ENCODE measurements around the gene SLC9A9. TPM values are rescaled to one million over a fixed set of nuclear protein-coding genes. Genes with fewer than 3 reads are reported as not detected.

SLC9A9 gene
- total RNA-seq, 4 donors from 2014 or later: 10.1 to 27.2 (median 16.7) TPM

GRCh38 chr3:143661677-143662076 lies 186.6 kb downstream of the SLC9A9 start:
- Histone ChIP-seq H3K9me3 (peaks cover 0 to 3% (median 0%) of the 10 kb centered on the region in 3 donors), H3K4me3 (no peak overlapping the region), H3K4me1 (no peaks in the 10 kb centered on the region), H3K36me3 (no peaks in the 10 kb centered on the region), H3K27me3 (no peaks in the 10 kb centered on the region), H3K27ac (no peak overlapping the region)
- ATAC-seq: no peak
- TF ChIP-seq POLR2A (IDR thresholded peaks at IDR 0.05) (no peak), EP300 (IDR thresholded peaks at IDR 0.05) (no peak)
- 92 to 100% methylated on average over 2 to 3 of the region's 3 CpGs for WGBS, 2 donors (ENCODE audit: low coverage in 1 of 2)

DNA sequence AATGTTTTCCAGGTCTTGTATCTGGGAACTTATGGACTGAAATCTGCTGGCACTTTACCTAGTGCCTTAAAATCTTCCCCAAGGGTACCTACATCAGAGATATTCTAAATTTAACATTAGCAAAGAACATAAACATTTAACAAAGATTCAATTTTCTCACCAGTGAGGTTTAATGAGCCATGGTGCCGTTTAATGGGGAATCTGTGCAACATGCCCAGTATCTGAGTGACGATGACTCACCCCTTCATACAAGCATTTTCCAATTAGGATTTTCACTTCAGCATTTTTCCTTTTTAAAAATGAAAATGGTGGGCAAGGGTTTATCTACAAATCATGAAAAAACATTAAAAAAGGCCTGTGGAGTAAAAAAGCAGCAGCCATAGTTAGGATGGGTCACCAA lies 189.4 kb downstream of the SLC9A9 start:
- no peaks in the 10 kb centered on the region for H3K4me1 ChIP-seq
- no peaks in the 10 kb centered on the region for H3K27me3 ChIP-seq
- 70 to 86% methylated on average over 2 of the region's 2 CpGs for WGBS, 2 donors (ENCODE audit: low coverage in 1 of 2)
- H3K27ac ChIP-seq: no peak overlapping the region
- no peak for ATAC-seq
- H3K4me3 ChIP-seq: no peak overlapping the region
- H3K9me3 ChIP-seq: no peaks in the 10 kb centered on the region
- no peaks in the 10 kb centered on the region for H3K36me3 ChIP-seq
- TF ChIP-seq, protein P1, sequence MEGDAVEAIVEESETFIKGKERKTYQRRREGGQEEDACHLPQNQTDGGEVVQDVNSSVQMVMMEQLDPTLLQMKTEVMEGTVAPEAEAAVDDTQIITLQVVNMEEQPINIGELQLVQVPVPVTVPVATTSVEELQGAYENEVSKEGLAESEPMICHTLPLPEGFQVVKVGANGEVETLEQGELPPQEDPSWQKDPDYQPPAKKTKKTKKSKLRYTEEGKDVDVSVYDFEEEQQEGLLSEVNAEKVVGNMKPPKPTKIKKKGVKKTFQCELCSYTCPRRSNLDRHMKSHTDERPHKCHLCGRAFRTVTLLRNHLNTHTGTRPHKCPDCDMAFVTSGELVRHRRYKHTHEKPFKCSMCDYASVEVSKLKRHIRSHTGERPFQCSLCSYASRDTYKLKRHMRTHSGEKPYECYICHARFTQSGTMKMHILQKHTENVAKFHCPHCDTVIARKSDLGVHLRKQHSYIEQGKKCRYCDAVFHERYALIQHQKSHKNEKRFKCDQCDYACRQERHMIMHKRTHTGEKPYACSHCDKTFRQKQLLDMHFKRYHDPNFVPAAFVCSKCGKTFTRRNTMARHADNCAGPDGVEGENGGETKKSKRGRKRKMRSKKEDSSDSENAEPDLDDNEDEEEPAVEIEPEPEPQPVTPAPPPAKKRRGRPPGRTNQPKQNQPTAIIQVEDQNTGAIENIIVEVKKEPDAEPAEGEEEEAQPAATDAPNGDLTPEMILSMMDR (IDR thresholded peaks at IDR 0.05): no peak
- no peak for TF ChIP-seq POLR2AphosphoS5 (IDR thresholded peaks at IDR 0.05)

GRCh38 chr3:143658116-143658515 lies 190.2 kb downstream of the SLC9A9 start:
- Histone ChIP-seq H3K27me3 (no peaks in the 10 kb centered on the region), H3K4me3 (no peak overlapping the region), H3K27ac (no peak overlapping the region), H3K4me1 (no peaks in the 10 kb centered on the region), H3K9me3 (no peaks in the 10 kb centered on the region), H3K36me3 (no peaks in the 10 kb centered on the region)
- no peak for ATAC-seq
- 82% methylated on average over 1 of the region's 1 CpG; no CpG with 5 or more reads in 1 of the 2 donors for WGBS, 2 donors (ENCODE audit: low coverage in 1 of 2)
- TF ChIP-seq, protein P1 (IDR thresholded peaks at IDR 0.05): no peak
- TF ChIP-seq EP300 (IDR thresholded peaks at IDR 0.05) (no peak), POLR2A (IDR thresholded peaks at IDR 0.05) (no peak), POLR2AphosphoS5 (IDR thresholded peaks at IDR 0.05) (no peak)

- H3K9me3 ChIP-seq: no peaks in the 10 kb centered on the region
- H3K36me3 ChIP-seq: no peaks in the 10 kb centered on the region
- no peak overlapping the region for H3K27ac ChIP-seq
- H3K27me3 ChIP-seq: no peaks in the 10 kb centered on the region
- no peak for ATAC-seq
- H3K4me3 ChIP-seq: no peak overlapping the region
- TF ChIP-seq POLR2A (IDR thresholded peaks at IDR 0.05): no peak
- no peak for TF ChIP-seq POLR2AphosphoS5 (IDR thresholded peaks at IDR 0.05)
- no peak for TF ChIP-seq EP300 (IDR thresholded peaks at IDR 0.05)
- TF ChIP-seq, protein P1 (IDR thresholded peaks at IDR 0.05): no peak
- H3K4me1 ChIP-seq: no peaks in the 10 kb centered on the region
Measured at GRCh38 chr3:143657391-143657790, 190.9 kb downstream of the SLC9A9 start.

- TF ChIP-seq EP300 (IDR thresholded peaks at IDR 0.05): no peak
- no peak for TF ChIP-seq POLR2A (IDR thresholded peaks at IDR 0.05)
- no peak for TF ChIP-seq POLR2AphosphoS5 (IDR thresholded peaks at IDR 0.05)
- TF ChIP-seq, protein P1 (IDR thresholded peaks at IDR 0.05): no peak
- WGBS, 2 donors (ENCODE audit: low coverage in 1 of 2): 61 to 67% methylated on average over 2 to 3 of the region's 3 CpGs
Measured at GRCh38 chr3:143654906-143655305, 193.4 kb downstream of the SLC9A9 start.

More at GRCh38 chr3:143654906-143655305, 193.4 kb downstream of the SLC9A9 start:
- H3K4me1 ChIP-seq: no peaks in the 10 kb centered on the region
- no peak for ATAC-seq
- H3K36me3 ChIP-seq: peaks cover 0 to 12% of the 10 kb centered on the region in 2 donors
- no peaks in the 10 kb centered on the region for H3K9me3 ChIP-seq
- no peak overlapping the region for H3K4me3 ChIP-seq
- no peaks in the 10 kb centered on the region for H3K27me3 ChIP-seq
- no peak overlapping the region for H3K27ac ChIP-seq

Data from gastroesophageal sphincter (tissue), 4 donors.